ENCODE measurements around the gene FAAP20. TPM values are rescaled to one million over a fixed set of nuclear protein-coding genes. Genes with fewer than 3 reads are reported as not detected.

Gene FAAP20
- total RNA-seq, 5 donors from 2014 or later (not counting 1 experiment from before 2014, with no cell fraction given) = 52.9 to 74.8 (median 68.2) TPM

GRCh38 chr1:2213576-2214505, 19.3 kb upstream of the FAAP20 start:
- 90% methylated on average over 24 of the region's 32 CpGs for whole genome bisulfite sequencing (ENCODE audit: insufficient coverage)

GRCh38 chr1:2212532-2213491, 18.2 kb upstream of the FAAP20 start:
- Mint-ChIP-seq H3K9me3 (no peaks in the 10 kb centered on the region), H3K27me3 (no peaks in the 10 kb centered on the region), H3K4me3 (peak overlapping the region in 2 of 3 donors; percentile 6 to 54), H3K36me3 (no peaks in the 10 kb centered on the region), H3K27ac (no peak overlapping the region), H3K4me1 (peaks cover 0 to 10% (median 2%) of the 10 kb centered on the region in 3 donors)
- Histone ChIP-seq H3K4me1 (ENCODE audit: control insufficient read depth in 1 of 2, extremely low read depth in 1 of 2, insufficient read depth in 2 of 2, low read length in 2 of 2) (peaks cover 3 to 18% of the 10 kb centered on the region in 2 experiments), H3K27me3 (replicated peaks in 1 of 2; ENCODE audit: control insufficient read depth in 2 of 2, extremely low read depth in 1 of 2, insufficient read depth in 2 of 2, low read length in 1 of 2) (peaks cover 0 to 40% of the 10 kb centered on the region in 2 experiments), H3K36me3 (ENCODE audit: control insufficient read depth in 2 of 2, extremely low read depth in 1 of 2, insufficient read depth in 1 of 2, low read length in 1 of 2) (no peaks in the 10 kb centered on the region), H3K27ac (ENCODE audit: low read length) (no peak overlapping the region), H3K4me3 (ENCODE audit: control insufficient read depth in 1 of 2, extremely low read depth in 1 of 2, low read length in 1 of 2) (peak overlapping the region; percentile 19 to 36), H3K9me3 (no peaks in the 10 kb centered on the region)
- POLR2A ChIA-PET = no interaction called here
- 23% methylated on average over 46 of the region's 49 CpGs for WGBS (ENCODE audit: insufficient coverage)
- ATAC-seq (replicated peaks in 1 of 4) = peak; percentile 71 to 81 (median 74)
- DNase-seq = peak in 32 of 35 experiments; percentile 39 to 78 (median 54)
- CTCF ChIA-PET = no interaction called here

More at GRCh38 chr1:2213576-2214505, 19.3 kb upstream of the FAAP20 start:
- ChIA-PET POLR2A (interaction anchor here in 1 of 2 donors (0.6 kb wide), 1 partner anchor 24 kb away, joined by 3 read pairs; no protein-coding TSS in a partner anchor), CTCF (no interaction called here)
- DNase-seq (peak in 1 of 35 experiments; percentile 4), ATAC-seq (replicated peaks in 1 of 4) (no peak)
- Mint-ChIP-seq H3K4me3 (peak overlapping the region in 1 of 3 donors; percentile 54), H3K4me1 (peaks cover 2 to 10% (median 4%) of the 10 kb centered on the region in 3 donors), H3K9me3 (peaks cover 0 to 3% (median 3%) of the 10 kb centered on the region in 3 donors), H3K27me3 (no peaks in the 10 kb centered on the region), H3K36me3 (no peaks in the 10 kb centered on the region), H3K27ac (no peak overlapping the region)
- H3K36me3 ChIP-seq (ENCODE audit: control insufficient read depth in 2 of 2, extremely low read depth in 1 of 2, insufficient read depth in 1 of 2, low read length in 1 of 2) = no peaks in the 10 kb centered on the region
- H3K4me3 ChIP-seq (ENCODE audit: control insufficient read depth in 1 of 2, extremely low read depth in 1 of 2, low read length in 1 of 2) = no peak overlapping the region
- H3K4me1 ChIP-seq (ENCODE audit: control insufficient read depth in 1 of 2, extremely low read depth in 1 of 2, insufficient read depth in 2 of 2, low read length in 2 of 2) = peaks cover 3 to 18% of the 10 kb centered on the region in 2 experiments
- H3K27me3 ChIP-seq (replicated peaks in 1 of 2; ENCODE audit: control insufficient read depth in 2 of 2, extremely low read depth in 1 of 2, insufficient read depth in 2 of 2, low read length in 1 of 2) = peaks cover 0 to 40% of the 10 kb centered on the region in 2 experiments
- no peaks in the 10 kb centered on the region for H3K9me3 ChIP-seq
- H3K27ac ChIP-seq (ENCODE audit: low read length) = no peak overlapping the region

GRCh38 chr1:2212274-2212531, 17.6 kb upstream of the FAAP20 start:
- Mint-ChIP-seq H3K27ac (no peak overlapping the region), H3K36me3 (no peaks in the 10 kb centered on the region), H3K4me3 (peak overlapping the region in 1 of 3 donors; percentile 54), H3K9me3 (no peaks in the 10 kb centered on the region), H3K27me3 (no peaks in the 10 kb centered on the region), H3K4me1 (peaks cover 0 to 10% (median 2%) of the 10 kb centered on the region in 3 donors)
- Histone ChIP-seq H3K4me3 (ENCODE audit: control insufficient read depth in 1 of 2, extremely low read depth in 1 of 2, low read length in 1 of 2) (no peak overlapping the region), H3K36me3 (ENCODE audit: control insufficient read depth in 2 of 2, extremely low read depth in 1 of 2, insufficient read depth in 1 of 2, low read length in 1 of 2) (no peaks in the 10 kb centered on the region), H3K4me1 (ENCODE audit: control insufficient read depth in 1 of 2, extremely low read depth in 1 of 2, insufficient read depth in 2 of 2, low read length in 2 of 2) (peaks cover 3 to 18% of the 10 kb centered on the region in 2 experiments), H3K27ac (ENCODE audit: low read length) (no peak overlapping the region), H3K9me3 (no peaks in the 10 kb centered on the region), H3K27me3 (replicated peaks in 1 of 2; ENCODE audit: control insufficient read depth in 2 of 2, extremely low read depth in 1 of 2, insufficient read depth in 2 of 2, low read length in 1 of 2) (peaks cover 0 to 40% of the 10 kb centered on the region in 2 experiments)
- WGBS (ENCODE audit: insufficient coverage) = 92% methylated on average over 5 of the region's 10 CpGs
- ChIA-PET POLR2A (interaction anchor here in 1 of 2 donors (0.7 kb wide), 1 partner anchor 21 kb away, joined by 6 read pairs; no protein-coding TSS in a partner anchor), CTCF (interaction anchor here in 1 of 2 donors (0.7 kb wide), 1 partner anchor 170 kb away, joined by 7 read pairs; no protein-coding TSS in a partner anchor)
- ATAC-seq (replicated peaks in 1 of 4) (no peak), DNase-seq (no peak)

DNA sequence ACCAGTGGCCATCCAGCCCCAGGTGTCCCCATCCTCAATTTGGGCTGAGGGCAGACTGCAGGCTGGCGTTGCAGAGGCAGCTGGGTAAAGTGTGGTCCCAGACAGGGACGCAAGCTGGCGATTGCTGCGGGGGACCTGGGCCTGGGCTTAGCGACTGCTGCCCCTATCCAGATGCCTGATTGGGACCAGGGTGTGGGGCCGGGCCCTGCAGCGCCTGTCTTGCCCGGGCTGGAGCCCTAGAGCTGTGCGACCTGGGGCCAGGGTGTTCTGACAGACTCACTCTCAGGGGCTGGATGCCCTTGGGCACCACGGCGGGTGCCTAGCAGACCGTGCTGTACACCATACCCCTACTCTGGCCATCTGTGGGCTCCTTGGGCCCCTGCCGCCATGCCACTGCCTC, 16.2 kb upstream of the FAAP20 start:
- Histone ChIP-seq H3K4me1 (ENCODE audit: control insufficient read depth in 1 of 2, extremely low read depth in 1 of 2, insufficient read depth in 2 of 2, low read length in 2 of 2) (peaks cover 5 to 25% of the 10 kb centered on the region in 2 experiments), H3K36me3 (ENCODE audit: control insufficient read depth in 2 of 2, extremely low read depth in 1 of 2, insufficient read depth in 1 of 2, low read length in 1 of 2) (no peaks in the 10 kb centered on the region), H3K9me3 (no peaks in the 10 kb centered on the region), H3K27me3 (replicated peaks in 1 of 2; ENCODE audit: control insufficient read depth in 2 of 2, extremely low read depth in 1 of 2, insufficient read depth in 2 of 2, low read length in 1 of 2) (peaks cover 0 to 34% of the 10 kb centered on the region in 2 experiments), H3K27ac (ENCODE audit: low read length) (no peak overlapping the region), H3K4me3 (ENCODE audit: control insufficient read depth in 1 of 2, extremely low read depth in 1 of 2, low read length in 1 of 2) (no peak overlapping the region)
- 96% methylated on average over 9 of the region's 13 CpGs for WGBS (ENCODE audit: insufficient coverage)
- no peak for DNase-seq
- ATAC-seq (replicated peaks in 1 of 4) = no peak
- no peaks in the 10 kb centered on the region for H3K36me3 Mint-ChIP-seq
- no peaks in the 10 kb centered on the region for H3K9me3 Mint-ChIP-seq
- no peak overlapping the region for H3K27ac Mint-ChIP-seq
- H3K27me3 Mint-ChIP-seq = no peaks in the 10 kb centered on the region
- H3K4me3 Mint-ChIP-seq = no peak overlapping the region
- H3K4me1 Mint-ChIP-seq = peaks cover 0 to 18% (median 6%) of the 10 kb centered on the region in 3 donors
- CTCF ChIA-PET = no interaction called here
- POLR2A ChIA-PET = interaction anchor here in 1 of 2 donors (0.7 kb wide), 1 partner anchor 188 kb away, joined by 12 read pairs; no protein-coding TSS in a partner anchor

DNA sequence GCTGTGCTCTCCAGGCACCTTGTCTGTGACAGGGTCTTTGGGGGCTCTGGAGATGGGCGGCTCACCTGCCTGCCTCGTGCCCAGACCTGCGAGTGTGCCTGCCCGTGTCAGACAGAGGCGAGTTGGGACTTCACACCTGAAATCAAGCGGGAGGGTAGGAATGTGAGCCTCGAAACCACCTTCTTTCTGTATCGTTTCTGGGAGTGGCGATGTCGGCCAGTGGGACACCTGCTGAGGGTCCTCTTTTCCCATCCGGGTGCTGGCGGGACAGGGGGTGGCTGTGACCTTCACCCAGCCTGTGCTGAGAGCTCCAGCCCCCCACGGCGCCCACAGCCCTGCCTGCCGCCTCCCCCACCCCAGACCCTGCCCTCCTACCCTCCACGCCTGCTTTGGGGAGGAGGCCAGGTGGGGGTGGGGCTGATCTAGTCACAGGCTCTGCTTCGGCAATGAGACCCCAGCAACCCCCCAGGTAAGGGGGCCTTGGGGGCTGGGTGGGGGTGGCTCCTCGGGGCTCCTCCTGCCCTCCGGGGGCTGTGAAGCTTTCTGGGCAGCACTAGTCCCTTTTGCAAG, 15.6 kb upstream of the FAAP20 start:
- H3K4me1 ChIP-seq (ENCODE audit: control insufficient read depth in 1 of 2, extremely low read depth in 1 of 2, insufficient read depth in 2 of 2, low read length in 2 of 2) = peaks cover 5 to 28% of the 10 kb centered on the region in 2 experiments
- Mint-ChIP-seq H3K36me3 (no peaks in the 10 kb centered on the region), H3K9me3 (no peaks in the 10 kb centered on the region), H3K4me1 (peaks cover 0 to 19% (median 6%) of the 10 kb centered on the region in 3 donors), H3K27ac (no peak overlapping the region), H3K4me3 (no peak overlapping the region), H3K27me3 (no peaks in the 10 kb centered on the region)
- DNase-seq = no peak
- no peak for ATAC-seq (replicated peaks in 1 of 4)
- ChIA-PET CTCF (no interaction called here), POLR2A (no interaction called here)
- no peaks in the 10 kb centered on the region for H3K9me3 ChIP-seq
- 72% methylated on average over 9 of the region's 19 CpGs for WGBS (ENCODE audit: insufficient coverage)
- H3K36me3 ChIP-seq (ENCODE audit: control insufficient read depth in 2 of 2, extremely low read depth in 1 of 2, insufficient read depth in 1 of 2, low read length in 1 of 2) = no peaks in the 10 kb centered on the region
- H3K4me3 ChIP-seq (ENCODE audit: control insufficient read depth in 1 of 2, extremely low read depth in 1 of 2, low read length in 1 of 2) = no peak overlapping the region
- peaks cover 0 to 31% of the 10 kb centered on the region in 2 experiments for H3K27me3 ChIP-seq (replicated peaks in 1 of 2; ENCODE audit: control insufficient read depth in 2 of 2, extremely low read depth in 1 of 2, insufficient read depth in 2 of 2, low read length in 1 of 2)
- no peak overlapping the region for H3K27ac ChIP-seq (ENCODE audit: low read length)

Measured in T-cell (primary cell).